Activated CD4-positive, CD25-positive, alpha-beta regulatory T cell treated with anti-CD3 and anti-CD28 coated beads, Interleukin-2, amount 50 U/mL, for 16 hours (primary cell): ENCODE results near the gene PCSK2.
A peak's percentile ranks its signal among the peaks of the same experiment; 100 is the strongest.

Source experiments
- DNase-seq: peaks from one replicate; pipeline ENCODE4 v3.0.0-alpha.2; 2020; ENCODE audit warnings: low read depth, low spot score

PCSK2 gene

DNA sequence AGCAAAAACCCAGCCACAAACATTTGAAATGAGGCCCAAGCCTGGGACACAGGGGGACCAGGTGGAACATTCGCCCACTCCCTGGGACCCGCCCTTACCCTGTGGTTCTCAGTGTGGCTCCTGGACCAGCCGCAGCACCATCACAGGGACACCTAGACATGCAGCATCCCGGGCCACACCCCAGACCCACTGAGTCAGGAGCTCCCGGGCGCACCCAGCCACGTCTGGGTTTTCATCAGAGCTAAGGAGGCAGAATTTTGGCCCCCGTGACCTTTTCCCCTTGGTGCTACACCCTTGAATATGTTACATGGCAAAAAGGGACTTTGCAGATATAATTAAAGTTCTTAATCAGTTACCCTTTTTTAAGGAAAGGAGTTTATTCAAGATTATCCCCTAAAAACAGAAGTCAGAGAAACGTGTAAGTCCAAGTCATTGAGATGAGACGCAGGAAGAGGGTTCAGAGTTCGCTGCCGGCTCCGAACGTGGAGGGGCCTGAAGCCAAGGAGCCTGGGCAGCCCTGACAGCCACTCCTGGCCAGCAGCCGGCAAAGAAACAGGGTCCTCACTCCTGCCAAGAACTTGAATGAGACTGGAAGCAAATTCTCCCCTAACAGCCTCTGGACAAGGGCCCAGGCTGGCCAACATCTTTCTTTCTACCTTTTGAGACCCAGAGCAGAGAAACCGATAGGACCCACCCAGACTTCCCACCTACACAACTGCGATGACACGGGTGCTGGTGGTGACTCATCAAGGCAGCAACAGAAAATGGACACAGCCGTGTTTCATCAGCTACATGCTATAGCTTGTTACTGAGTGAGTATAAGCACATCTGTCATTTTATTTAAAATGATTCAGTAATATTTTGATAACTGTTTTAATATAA lies 279.0 kb downstream of the PCSK2 start:
- DNase-seq = peak; percentile 11

DNA sequence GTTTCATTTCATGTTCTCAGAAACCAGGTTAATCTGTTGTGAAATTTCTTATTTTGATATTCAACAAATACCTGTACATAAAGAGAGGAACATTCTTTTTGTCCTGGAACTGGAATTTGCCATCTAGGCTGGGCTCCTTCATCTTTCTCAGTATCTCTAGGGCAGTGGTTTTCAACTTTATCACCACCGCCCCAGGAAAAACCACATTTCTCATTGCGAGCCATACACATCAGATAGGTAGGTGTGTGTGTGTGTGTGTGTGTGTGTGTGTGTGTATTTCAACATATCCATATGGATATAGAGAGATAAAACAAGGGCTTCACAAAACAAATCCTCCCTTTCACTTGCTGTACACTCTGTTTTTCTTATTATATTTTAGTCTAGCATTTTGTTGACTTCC lies 280.2 kb downstream of the PCSK2 start:
- no peak for DNase-seq

DNA sequence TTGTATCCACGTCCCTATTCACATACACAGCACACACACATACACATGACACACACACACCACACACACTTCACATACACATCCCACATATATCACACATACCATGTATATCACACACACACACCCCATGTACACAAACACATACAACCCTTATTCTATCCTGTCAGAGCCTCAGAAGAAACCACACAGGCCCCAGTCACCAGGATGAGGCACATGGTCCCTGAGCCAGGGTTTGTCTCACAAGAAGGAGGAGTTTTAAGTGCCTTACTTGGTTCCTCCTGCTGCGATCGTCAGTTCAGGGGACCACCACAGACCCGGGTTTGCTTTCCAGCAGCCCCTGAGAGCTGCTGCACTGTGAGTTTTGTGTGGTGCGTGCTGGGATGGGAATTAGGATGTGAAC lies 280.7 kb downstream of the PCSK2 start:
- DNase-seq = no peak

DNA sequence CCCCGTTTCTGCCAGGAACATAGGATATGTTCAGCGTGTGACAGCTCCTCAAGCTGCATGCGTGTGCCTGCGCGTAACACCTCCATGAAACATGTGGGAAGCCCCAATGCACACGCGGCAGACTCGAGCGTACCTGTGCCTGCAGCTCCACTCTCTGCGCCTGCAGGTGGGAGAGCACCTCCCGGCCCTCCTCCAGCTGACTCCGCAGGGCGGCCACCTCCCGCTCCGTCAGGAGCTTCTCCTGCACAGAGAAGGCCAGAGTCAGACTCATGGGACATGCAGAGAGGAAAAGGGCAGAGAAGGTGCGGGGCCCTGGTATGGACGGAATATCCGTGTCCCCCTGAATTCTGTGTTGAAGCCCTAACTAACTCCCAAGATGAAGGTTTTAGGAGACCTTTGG lies 281.9 kb downstream of the PCSK2 start:
- DNase-seq = no peak

- DNase-seq = no peak
Observed at GRCh38 chr20:17510548-17510947, 283.7 kb downstream of the PCSK2 start.

GRCh38 chr20:17511401-17511800 lies 284.6 kb downstream of the PCSK2 start:
- no peak for DNase-seq

GRCh38 chr20:17513939-17514338 lies 287.1 kb downstream of the PCSK2 start:
- no peak for DNase-seq

GRCh38 chr20:17515053-17515452 lies 288.2 kb downstream of the PCSK2 start:
- DNase-seq = no peak

DNA sequence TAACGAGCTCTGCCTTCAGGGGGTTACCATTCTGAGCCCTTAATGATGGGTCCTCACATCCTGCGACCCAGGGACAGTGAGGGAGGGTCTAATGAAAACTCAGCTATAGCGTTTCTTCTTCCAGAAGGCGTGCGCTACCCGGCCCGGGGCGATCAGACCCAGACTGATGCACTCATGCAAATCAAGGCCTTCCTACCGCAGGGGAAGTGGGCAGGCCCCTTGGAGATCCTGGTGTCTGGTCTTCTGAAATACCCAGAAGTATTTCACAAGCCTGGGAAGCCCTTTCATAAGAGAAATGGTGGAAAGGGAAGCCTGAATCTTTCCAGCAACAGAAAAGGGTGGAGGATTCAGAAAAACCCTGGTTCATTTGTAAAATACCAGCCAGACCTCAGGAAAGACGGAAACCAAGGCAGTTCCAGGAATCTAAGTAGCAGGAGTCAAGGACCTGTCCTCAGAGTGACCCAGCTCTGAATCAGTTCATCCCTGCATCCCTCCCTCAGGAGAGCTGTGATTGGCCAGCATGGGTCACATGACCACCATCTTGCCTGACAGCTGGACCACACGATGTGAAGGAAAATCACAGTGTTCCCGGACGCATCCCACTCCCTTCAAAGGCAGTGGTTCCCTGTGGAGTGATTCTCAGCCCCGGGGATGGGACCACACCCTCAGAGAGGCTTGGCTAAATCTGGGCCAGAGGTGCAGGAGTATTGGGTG lies 291.7 kb downstream of the PCSK2 start:
- DNase-seq = no peak

GRCh38 chr20:17519606-17520285 lies 292.9 kb downstream of the PCSK2 start:
- no peak for DNase-seq

GRCh38 chr20:17520583-17520982 lies 293.7 kb downstream of the PCSK2 start:
- no peak for DNase-seq

DNA sequence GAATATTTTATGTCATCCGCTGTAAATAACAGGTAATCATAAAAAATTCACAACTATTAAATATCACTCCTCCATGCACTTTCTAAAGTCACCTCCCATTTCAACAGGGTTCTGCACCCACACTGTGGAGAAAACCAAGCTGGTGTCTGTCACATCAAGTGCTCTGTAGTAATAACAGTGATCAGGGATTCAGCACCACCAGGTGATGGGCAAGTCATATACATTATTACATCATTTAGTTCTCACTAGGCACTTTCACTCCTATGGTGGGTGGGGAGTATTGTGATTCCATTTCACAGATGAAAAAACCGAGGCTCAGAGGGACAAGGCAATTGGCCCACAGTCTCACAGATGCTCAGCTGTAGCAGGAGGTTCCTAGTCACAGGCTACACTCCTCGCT lies 295.7 kb downstream of the PCSK2 start:
- DNase-seq = no peak

DNA sequence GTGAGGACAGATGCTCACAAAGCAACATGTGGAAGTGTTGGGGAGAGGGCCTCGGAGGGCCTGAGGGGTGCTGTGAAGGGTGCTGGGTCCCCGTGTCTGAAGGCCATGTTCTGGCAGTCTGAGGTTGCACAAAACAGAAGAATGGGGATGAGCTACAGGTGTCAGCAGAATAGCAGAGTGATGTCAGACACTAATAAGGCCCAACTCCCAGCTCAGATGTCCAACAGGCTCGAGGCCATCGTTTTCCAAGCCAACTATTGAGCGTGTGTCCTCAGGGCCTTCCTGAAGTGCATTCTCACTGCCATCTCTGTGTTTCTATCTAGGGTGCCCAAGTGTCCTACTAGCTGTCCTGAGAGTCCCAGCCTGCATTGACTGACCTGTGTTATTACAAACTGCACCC lies 296.5 kb downstream of the PCSK2 start:
- DNase-seq = no peak

DNA sequence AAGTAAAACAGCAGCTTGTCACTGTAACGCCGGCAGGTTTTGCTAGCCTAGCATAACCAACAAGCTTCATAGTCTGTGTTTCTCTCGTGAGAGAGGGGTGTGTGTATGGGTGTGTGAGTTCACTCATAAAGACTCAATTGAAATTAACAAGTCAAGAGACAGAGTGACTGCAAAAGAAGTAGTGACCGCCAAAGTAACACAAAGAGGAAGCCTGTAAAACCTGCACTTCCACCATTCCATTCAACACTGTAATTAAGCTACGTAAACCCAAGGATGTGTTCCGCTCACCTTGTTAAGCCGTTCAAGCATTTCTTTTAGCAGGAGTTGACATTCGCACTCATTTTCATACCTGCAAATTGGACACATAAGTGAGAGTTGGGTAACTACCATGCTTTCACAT lies 297.7 kb downstream of the PCSK2 start:
- no peak for DNase-seq

GRCh38 chr20:17525132-17525531 lies 298.3 kb downstream of the PCSK2 start:
- DNase-seq = no peak

DNA sequence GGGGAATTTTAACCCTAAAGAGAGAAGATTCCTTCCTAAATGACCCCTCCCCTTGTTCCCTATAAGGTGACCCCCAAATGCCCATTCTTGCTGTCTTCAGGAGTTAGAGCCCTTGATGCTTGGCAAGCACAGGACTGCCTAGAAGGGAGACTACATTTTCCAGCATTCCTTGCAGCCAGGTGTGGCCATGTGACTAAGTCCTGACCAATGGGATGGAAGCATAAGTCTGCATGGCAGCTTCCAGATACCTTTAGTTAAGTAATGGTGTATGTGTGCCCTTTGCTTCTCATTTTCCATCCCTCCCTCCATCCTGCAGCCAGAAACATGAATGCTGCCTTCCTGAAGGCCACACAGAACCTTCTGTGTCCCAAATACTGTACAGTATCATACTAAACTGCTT lies 298.8 kb downstream of the PCSK2 start:
- no peak for DNase-seq

DNA sequence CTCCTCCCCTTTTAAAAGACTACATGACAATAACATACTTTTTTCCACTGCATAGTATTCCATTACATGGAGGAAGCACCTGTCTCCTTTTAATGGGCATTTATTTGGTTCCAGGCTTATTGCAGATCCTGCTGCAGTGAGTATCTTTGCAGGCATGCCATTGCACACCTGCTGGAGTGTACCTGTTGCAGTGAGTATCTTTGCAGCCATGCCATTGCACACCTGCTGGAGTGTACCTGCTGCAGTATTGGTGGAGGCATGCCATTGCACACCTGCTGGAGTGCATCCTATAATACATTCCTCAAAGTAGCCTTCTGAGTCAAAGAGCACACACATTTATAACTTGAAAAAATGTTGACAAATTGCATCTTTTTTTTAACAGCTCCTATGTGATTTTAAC lies 302.7 kb downstream of the PCSK2 start:
- DNase-seq = no peak

DNA sequence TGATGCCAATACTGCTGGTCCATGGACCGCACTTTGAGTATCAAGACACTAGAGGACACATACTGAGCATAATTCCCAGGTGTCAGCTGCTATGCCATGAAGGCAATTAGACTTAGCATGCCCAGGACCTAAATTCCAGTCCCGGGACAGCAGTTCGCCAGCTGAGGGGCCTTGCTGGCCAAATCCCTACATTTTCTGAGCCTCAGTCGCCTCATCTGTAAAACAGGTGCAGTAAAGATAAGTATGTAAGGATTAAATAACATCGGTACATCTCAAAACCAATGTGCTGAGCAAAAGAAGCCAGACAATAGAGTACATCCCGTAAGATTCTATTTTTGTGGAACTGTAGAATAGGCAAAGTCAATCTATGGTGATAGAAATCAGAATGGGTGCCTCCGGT lies 303.3 kb downstream of the PCSK2 start:
- DNase-seq = no peak

DNA sequence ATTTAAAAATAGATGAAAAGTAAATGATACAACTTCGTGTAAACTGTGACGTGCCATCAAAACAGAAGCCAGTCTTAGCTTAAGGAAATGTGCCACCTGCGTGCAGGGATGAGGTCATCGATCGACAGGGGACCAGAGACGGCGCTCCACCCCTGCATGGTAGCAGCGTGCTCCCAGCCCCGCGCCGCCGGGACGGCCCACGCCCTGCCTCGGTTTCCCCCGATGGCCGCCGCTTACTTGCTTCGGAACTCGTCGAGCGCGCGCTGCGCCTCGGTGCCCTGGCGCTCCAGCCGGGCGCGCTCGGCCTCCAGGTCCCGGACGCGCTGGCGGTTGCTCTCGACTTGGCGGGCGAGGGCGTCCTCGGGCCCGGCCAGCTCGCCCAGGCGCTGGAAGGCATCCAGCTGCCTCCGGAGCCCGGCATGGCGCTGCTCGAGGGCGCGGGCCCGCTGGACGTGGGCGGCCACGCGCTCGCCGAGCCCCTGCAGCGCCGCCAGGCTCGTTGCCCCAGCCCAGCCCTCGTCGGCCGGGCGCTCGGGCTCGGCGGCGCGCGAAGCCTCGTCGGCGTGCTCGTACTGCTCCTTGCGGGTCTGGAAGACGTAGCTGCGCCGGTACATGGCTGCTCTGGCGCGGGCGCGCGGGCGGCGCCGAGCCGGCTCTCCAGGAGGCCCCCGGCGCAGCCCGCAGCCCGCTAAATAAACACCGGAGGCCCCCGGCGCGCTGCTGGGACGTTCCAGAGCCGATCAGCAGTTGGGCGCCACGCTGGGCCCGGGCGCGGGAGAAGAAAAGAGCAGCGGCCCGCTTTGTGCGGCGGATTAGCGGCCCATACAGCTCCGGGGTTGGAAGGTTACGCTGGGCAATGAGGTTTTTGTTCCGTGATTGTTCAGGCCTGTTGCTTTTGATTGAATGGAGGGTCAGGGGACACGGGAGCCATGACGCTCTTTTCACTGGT lies 304.1 kb downstream of the PCSK2 start, which contains the start of gene BFSP1:
BFSP1 (minus strand) TSS at position 664 of the 949 bp plus-strand sequence; CDS start at position 614, 50 bp downstream.
- DNase-seq = no peak

DNA sequence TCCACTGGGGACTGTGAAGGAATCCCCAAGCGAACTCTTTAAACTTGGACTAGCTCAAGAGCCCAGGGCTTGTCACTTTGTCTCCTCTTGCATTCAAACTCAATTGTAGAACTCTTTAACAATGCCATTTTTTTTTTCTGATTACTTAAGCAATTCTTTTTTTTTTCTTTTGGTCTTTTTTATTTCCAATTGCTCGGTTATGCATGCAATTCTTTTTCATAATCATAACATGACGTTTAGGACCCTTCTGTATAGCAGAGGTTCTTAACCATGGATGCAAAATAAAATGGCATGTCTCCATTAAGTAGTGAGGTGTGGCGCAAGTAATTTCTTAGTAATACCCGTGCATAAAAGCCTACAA lies 304.8 kb downstream of the PCSK2 start:
- no peak for DNase-seq

DNA sequence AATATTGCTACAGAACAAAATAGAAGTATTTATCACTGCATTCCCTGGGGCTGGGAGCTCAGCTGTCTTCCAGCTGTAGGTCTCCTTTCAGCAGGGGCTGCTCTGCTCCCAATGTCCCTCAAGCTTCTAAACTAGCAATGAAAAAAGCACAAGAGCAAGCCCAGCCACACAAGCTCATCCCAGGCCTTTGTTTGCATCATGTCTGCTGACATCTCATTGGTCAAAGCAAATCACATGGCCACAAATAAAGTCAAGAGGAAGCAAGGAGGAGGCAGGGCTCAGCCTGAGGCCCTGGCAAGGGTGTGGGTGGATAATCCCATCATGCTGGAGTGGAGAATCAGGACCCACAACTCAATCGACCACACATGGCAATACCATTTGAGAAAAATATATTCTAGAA lies 306.6 kb downstream of the PCSK2 start:
- no peak for DNase-seq
